Thyroid gland (tissue), 4 donors: ENCODE data around the gene ST3GAL3.

Experiments
- POLR2A ChIP-seq, 2 donors: fragments of 450-650 bp; IDR thresholded peaks; one replicate each; pipeline ENCODE4 v1.6.1; 2017; ENCODE audit warnings: antibody characterized with exemption in 2 of 2, mild to moderate bottlenecking in 2 of 2, moderate library complexity in 1 of 2
- TF ChIP-seq, protein P1 (sequence below), 6 experiments: fragments of 200-600 bp in 3 of 6; fragments of 450-650 bp in 3 of 6; sonication (generic) in 3 of 6; IDR thresholded peaks; one replicate each; pipeline ENCODE4 v1.5.1; 2016 to 2019; ENCODE audit warnings: antibody characterized with exemption in 6 of 6, mild to moderate bottlenecking in 2 of 6, inconsistent platforms in 1 of 6, moderate library complexity in 1 of 6

DNA sequence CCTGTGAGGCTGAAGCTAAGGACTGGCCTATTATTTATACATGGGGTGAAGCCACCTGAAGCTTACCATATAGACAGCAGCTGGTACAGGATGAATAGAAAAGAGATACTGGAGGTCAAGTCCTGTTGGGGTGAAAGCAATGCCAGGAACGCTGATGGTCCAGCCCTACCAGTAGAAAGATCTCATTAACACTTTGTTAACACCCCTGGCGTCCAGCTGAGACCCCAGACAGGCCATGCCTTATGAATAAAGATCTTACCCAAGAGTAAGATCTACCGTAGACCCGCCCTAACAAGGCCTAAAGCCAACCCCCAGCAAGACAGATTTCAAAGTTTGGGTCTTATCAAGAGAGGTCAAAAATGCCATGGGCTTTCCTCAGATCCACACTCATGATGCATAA is 34.7 kb downstream of the ST3GAL3 start:
- TF ChIP-seq, protein P1, sequence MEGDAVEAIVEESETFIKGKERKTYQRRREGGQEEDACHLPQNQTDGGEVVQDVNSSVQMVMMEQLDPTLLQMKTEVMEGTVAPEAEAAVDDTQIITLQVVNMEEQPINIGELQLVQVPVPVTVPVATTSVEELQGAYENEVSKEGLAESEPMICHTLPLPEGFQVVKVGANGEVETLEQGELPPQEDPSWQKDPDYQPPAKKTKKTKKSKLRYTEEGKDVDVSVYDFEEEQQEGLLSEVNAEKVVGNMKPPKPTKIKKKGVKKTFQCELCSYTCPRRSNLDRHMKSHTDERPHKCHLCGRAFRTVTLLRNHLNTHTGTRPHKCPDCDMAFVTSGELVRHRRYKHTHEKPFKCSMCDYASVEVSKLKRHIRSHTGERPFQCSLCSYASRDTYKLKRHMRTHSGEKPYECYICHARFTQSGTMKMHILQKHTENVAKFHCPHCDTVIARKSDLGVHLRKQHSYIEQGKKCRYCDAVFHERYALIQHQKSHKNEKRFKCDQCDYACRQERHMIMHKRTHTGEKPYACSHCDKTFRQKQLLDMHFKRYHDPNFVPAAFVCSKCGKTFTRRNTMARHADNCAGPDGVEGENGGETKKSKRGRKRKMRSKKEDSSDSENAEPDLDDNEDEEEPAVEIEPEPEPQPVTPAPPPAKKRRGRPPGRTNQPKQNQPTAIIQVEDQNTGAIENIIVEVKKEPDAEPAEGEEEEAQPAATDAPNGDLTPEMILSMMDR (IDR thresholded peaks at IDR 0.05) = no peak
- TF ChIP-seq POLR2A (IDR thresholded peaks at IDR 0.05) = no peak
